Activated T-cell treated with anti-CD3 and anti-CD28 coated beads, Interleukin-2, amount 50 U/mL, for 24 hours (primary cell): ENCODE results near the gene UQCC2.
A peak's percentile ranks its signal among the peaks of the same experiment; 100 is the strongest.

Source experiments
- DNase-seq: peaks from one replicate; pipeline ENCODE4 v3.0.0-alpha.2; 2020
- H3K27ac Mint-ChIP-seq: 2 replicates; pipeline ENCODE4 v1.8.0; 2020; ENCODE audit warnings: mild to moderate bottlenecking, mixed read lengths
- H3K27me3 Mint-ChIP-seq: 2 replicates; pipeline ENCODE4 v1.8.0; 2020; ENCODE audit warnings: mixed read lengths
- H3K36me3 Mint-ChIP-seq: 2 replicates; pipeline ENCODE4 v1.8.0; 2020; ENCODE audit warnings: low read depth, mixed read lengths
- H3K4me1 Mint-ChIP-seq: 2 replicates; pipeline ENCODE4 v1.8.0; 2020; ENCODE audit warnings: low read depth, mixed read lengths
- H3K4me3 Mint-ChIP-seq: 2 replicates; pipeline ENCODE4 v1.8.0; 2020; ENCODE audit warnings: mild to moderate bottlenecking, moderate library complexity, mixed read lengths
- H3K9me3 Mint-ChIP-seq: 2 replicates; pipeline ENCODE4 v1.8.0; 2020; ENCODE audit warnings: mixed read lengths

Gene UQCC2

DNA sequence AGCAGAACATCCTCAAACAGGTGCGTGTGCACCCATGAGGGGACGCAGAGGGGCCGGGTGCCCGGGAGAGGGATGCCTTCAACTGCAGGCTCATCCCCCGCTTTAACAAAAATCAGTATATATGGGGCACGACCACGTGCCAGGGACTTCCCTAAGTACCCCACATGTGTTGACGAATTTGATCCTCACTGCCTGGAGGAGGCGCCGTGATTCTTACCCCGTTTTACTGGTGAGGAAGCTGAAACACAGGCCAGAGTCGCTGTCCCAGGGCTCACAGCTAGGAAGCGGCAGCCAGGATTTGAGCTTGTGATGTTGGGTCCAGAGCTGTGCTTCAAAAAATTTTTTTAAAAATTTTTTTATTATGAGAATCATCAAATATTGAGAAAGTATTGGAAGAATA lies 45.5 kb downstream of the UQCC2 start:
- DNase-seq, result no peak
- Mint-ChIP-seq H3K27me3 (no peaks in the 10 kb centered on the region), H3K36me3 (peaks cover 90% of the 10 kb centered on the region), H3K4me1 (peaks cover 13% of the 10 kb centered on the region), H3K27ac (no peak overlapping the region), H3K9me3 (no peaks in the 10 kb centered on the region), H3K4me3 (no peak overlapping the region)

DNA sequence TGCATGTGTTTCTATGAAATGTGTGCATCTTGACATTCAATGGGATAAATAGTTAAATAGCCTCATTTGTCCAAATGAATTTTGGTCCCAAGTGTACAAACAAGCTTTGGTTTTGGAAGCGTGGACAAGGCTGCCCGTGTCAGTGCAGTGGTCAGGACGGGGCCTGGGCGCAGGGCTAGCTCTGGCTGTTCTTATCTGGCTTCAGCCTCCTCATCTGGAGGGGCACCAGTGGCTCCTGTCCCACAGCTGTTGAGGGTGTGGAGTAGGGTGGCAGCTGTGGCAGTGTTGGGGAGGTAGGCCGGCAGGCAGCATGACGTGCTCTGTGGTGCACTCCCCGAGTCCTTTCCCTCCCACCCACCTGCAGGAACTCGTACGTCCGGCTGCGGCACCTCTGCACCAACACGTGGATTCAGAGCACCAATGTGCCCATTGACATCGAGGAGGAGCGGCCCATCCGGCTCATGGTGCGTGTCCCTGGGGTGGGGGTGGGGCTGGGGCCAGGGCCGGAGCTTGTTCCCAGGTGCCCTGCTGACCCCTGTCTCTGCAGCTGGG lies 46.9 kb downstream of the UQCC2 start:
- Mint-ChIP-seq H3K9me3 (no peaks in the 10 kb centered on the region), H3K4me3 (no peak overlapping the region), H3K4me1 (peaks cover 13% of the 10 kb centered on the region), H3K27ac (no peak overlapping the region), H3K27me3 (no peaks in the 10 kb centered on the region), H3K36me3 (peaks cover 88% of the 10 kb centered on the region)
- DNase-seq, result no peak

DNA sequence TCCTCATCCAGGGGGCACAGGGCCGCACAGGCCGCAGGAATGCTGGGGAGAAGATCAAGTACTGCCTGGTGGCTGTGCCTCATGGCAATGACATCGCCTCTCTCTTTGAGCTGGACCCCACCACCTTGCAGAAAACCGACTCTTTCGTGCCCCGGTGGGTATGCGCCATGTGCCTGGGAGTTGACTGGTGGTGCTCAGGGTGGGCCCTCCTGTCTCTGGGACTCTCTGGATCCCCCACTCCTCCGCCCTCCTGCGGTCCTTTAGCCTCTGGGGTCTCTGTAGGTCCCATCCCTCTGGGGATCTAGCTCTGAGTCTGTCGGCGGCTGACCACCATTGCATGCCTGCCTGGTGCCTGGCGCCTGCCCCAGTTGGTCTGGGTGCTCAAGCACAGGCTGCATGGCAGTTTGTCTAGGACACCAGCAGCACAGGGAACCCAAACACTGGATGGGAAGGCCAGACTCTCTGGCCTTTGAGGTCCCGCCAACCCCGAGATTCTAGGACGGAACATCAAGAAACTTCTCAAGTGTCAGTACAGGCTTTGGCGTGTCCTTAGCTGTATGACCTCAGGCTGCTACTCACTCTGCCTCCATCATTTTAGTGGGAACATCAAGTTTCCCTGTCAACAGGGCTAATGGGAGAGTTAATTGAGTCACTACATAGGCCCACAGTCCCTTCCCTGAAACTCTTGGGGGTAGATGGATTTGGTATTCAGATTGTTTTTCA lies 47.6 kb downstream of the UQCC2 start:
- Mint-ChIP-seq H3K4me1 (peaks cover 11% of the 10 kb centered on the region), H3K27me3 (no peaks in the 10 kb centered on the region), H3K27ac (no peak overlapping the region), H3K36me3 (peaks cover 88% of the 10 kb centered on the region), H3K4me3 (no peak overlapping the region), H3K9me3 (no peaks in the 10 kb centered on the region)
- no peak for DNase-seq

DNA sequence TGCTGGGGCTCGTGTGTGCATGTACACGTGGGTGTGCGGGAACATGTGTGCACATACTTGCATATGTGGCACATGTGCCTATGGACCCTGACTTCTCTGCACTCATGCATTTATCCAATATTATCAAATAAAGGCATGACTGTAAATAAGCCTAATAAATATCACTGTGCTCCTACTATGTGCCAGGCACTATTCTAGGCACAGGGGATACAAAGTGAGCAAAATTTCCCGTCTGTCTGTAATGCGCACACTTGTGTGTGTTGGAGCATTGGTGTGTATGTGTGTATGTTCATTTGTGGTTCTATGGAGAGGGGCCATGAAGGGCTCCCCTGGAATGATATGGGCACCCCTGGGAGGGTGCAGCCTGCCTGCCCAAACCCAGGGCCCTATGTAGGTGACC lies 48.5 kb downstream of the UQCC2 start:
- Mint-ChIP-seq H3K27ac (peak overlapping the region; percentile 29), H3K36me3 (peaks cover 88% of the 10 kb centered on the region)
- DNase-seq, result no peak

DNA sequence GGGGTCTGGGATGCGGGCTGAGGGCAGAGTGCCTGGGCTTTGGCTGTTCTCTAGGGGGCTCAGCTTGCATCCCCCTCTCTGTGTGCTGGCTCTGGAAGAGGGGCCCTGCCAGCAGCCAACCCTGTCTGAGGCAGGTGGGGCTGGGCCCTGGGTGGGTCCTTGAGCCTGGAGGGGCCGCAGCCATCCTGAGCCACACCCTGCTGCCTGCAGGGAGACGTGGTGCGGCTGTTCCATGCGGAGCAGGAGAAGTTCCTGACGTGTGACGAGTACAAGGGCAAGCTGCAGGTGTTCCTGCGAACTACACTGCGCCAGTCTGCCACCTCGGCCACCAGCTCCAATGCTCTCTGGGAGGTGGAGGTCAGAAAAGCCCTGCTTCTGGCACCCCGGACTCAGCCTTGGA lies 49.2 kb downstream of the UQCC2 start:
- Mint-ChIP-seq H3K27ac (no peak overlapping the region), H3K4me1 (no peaks in the 10 kb centered on the region), H3K36me3 (peaks cover 89% of the 10 kb centered on the region), H3K9me3 (no peaks in the 10 kb centered on the region), H3K27me3 (no peaks in the 10 kb centered on the region), H3K4me3 (no peak overlapping the region)
- DNase-seq, result no peak

More for the DNA sequence above, 48.5 kb downstream of the UQCC2 start:
- no peaks in the 10 kb centered on the region for H3K27me3 Mint-ChIP-seq
- no peak overlapping the region for H3K4me3 Mint-ChIP-seq
- no peaks in the 10 kb centered on the region for H3K9me3 Mint-ChIP-seq
- H3K4me1 Mint-ChIP-seq, result peaks cover 2% of the 10 kb centered on the region

DNA sequence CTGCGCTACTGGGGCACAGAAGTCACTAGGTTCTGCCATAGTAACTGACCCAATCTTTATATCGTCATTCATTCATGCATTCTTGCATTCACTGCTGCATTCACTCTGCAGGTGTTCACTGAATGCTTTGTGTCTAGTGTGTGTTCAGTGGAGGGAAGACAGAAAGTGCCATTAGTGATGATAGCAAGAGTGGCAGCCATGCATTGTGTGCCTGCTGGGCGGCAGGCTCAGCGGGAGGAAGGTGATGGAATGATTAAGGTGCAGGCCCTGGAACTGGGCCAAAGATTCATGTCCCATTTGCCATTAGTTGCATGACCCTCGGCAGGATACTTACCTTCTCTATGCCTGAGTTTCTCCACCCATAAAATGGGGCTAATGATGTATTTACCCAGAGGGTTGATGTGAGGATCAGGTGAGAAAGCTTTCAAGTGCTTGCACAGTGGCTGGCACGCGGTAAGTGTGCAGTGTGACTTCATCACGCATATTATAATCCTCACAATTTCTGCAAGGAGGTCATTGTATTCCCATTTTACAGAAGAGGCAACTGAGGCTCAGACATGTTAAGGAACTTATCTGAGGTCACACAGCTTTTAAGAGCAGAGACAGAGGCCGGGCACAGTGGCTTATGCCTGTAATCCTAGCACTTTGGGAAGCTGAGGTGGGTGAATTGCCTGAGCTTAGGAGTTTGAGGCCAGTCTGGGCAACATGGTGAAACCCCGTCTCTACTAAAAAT lies 50.2 kb downstream of the UQCC2 start:
- Mint-ChIP-seq H3K9me3 (no peaks in the 10 kb centered on the region), H3K36me3 (peaks cover 90% of the 10 kb centered on the region), H3K4me3 (no peak overlapping the region), H3K27me3 (no peaks in the 10 kb centered on the region), H3K4me1 (no peaks in the 10 kb centered on the region), H3K27ac (no peak overlapping the region)
- DNase-seq, result no peak

DNA sequence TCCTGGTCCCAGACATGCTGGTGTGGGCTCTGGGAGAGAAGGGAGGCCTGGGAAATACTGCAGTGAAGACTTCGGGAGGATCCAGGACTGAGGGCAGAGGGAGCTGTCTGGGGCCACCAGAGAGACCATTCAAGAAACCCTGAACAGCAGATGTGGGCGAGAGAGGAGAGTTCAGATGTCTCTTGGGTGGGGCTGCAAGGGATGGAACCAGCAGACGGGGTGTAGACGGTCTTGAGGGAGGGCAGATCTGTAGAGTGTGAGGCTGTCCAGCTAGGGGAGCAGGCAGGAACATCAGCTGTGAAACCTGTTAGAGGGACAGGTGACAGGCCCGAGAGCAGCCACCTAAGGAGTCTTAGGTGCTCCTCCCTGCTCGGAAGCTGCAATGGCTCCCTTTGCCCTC lies 51.5 kb downstream of the UQCC2 start:
- Mint-ChIP-seq H3K27me3 (no peaks in the 10 kb centered on the region), H3K36me3 (peaks cover 88% of the 10 kb centered on the region), H3K9me3 (no peaks in the 10 kb centered on the region), H3K4me3 (no peak overlapping the region), H3K27ac (no peak overlapping the region), H3K4me1 (peaks cover 2% of the 10 kb centered on the region)
- DNase-seq, result no peak

DNA sequence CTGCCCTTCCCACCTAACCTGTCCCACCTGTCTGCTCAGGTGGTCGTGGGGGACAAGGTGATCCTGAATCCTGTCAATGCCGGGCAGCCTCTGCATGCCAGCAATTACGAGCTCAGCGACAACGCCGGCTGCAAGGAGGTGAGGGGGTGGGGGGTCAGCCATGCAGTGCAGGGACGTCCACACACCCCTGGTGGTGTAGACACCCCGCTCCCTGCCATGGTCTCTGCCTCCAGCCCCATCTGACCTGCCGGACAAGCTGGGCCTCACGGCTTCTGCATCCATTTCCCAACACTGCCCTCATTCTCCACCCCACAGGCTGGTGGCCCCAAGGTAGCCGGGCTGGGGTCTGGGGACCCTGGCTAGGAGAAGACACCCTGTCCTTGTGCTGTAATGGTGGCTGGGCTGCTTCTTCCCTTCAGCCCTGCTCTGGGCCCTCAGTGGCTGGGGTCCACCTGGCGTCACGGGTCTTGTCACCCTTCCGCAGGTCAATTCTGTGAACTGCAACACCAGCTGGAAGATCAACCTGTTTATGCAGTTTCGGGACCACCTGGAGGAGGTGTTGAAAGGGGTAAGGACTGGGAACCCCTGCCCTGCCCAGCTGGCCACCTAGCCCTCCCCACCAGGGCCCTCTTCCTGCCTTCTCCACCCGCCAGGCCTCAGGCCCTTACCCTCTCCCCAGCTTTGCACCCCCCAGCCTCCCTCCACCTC lies 52.4 kb downstream of the UQCC2 start:
- Mint-ChIP-seq H3K27me3 (no peaks in the 10 kb centered on the region), H3K36me3 (peaks cover 89% of the 10 kb centered on the region), H3K27ac (no peak overlapping the region), H3K4me1 (peaks cover 6% of the 10 kb centered on the region), H3K4me3 (no peak overlapping the region), H3K9me3 (no peaks in the 10 kb centered on the region)
- DNase-seq, result no peak

DNA sequence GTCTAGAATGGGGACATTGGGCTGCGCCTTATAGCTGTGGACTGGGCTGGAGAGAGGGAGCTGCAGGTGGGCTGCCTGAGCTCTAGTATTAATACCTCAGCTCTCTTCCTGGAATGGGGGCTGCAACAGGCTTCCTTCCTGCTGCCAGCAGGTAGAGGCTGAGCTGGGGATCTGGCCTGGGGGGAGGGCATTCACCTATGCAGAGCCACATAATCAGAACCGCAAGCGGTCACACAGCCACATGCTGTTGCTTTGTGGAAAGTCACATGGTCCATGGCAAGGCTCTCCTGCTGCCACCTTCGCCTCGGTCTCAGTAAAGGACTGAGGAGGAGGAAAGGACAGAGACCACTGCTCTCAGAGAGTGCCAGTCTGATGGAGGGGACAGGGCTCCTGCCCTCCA lies 54.7 kb downstream of the UQCC2 start:
- Mint-ChIP-seq H3K4me1 (peaks cover 6% of the 10 kb centered on the region), H3K27me3 (no peaks in the 10 kb centered on the region), H3K9me3 (no peaks in the 10 kb centered on the region), H3K36me3 (peaks cover 81% of the 10 kb centered on the region), H3K27ac (no peak overlapping the region), H3K4me3 (no peak overlapping the region)
- no peak for DNase-seq

DNA sequence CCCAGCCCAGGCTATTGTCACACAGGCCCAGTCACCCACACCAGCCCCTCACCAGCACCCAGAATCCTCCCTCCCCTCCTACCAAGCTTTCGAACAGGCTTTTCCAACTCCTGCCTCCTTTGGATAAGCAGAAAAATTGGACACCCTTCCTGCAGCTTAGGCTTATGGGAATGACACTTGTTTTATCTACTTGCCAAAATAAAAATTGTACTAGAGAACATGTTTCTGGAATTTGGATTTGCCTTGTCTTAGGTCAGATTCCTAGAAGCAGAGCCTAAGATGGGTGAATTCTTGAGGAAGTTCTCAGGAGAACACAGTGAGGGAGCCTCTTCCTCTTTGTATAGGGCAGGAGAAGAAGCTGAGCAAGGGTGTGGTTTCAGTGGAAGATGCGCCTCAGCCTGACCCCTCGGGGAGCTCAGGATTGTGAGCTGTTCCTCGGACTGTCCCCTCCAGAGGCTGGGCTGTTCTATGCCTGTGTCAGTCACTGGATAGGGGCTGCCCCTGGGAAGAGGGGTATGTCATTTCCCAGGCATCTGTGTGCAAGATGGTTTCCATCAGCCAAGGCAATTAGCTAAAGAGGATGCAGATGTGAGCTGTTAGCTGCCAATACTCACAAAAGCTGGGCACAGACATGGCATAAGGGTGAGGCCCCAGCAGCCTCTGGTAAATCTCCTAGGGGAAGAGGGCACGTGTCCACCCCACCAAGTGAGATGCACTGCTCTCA lies 56.5 kb downstream of the UQCC2 start:
- Mint-ChIP-seq H3K4me1 (peaks cover 8% of the 10 kb centered on the region), H3K4me3 (no peak overlapping the region), H3K9me3 (no peaks in the 10 kb centered on the region), H3K27ac (peak overlapping the region; percentile 55), H3K27me3 (no peaks in the 10 kb centered on the region), H3K36me3 (peaks cover 83% of the 10 kb centered on the region)
- DNase-seq, result no peak

DNA sequence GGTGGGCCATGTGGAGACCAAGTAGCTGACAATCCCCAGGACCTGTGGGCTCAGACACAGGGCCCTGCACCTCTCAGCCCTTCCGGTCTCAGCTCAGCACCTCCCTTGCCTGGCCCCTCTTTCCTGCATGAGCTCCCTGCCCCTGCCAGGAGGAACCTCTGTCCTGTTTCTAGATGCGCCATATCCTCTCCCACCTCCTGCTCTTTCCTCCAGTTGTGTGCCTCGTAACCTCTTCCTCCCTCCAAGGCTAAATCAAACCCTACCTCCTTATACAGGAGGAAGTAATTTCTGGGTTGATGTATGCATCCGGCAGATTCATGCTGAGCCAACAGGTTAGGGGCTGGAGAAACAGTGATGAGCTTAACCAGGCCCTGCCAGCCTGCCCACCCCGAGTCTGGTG lies 59.5 kb downstream of the UQCC2 start:
- H3K4me3 Mint-ChIP-seq, result no peak overlapping the region
- H3K27me3 Mint-ChIP-seq, result no peaks in the 10 kb centered on the region
- peaks cover 80% of the 10 kb centered on the region for H3K36me3 Mint-ChIP-seq
- H3K27ac Mint-ChIP-seq, result peak overlapping the region; percentile 61
- no peaks in the 10 kb centered on the region for H3K9me3 Mint-ChIP-seq
- peaks cover 11% of the 10 kb centered on the region for H3K4me1 Mint-ChIP-seq
- no peak for DNase-seq

DNA sequence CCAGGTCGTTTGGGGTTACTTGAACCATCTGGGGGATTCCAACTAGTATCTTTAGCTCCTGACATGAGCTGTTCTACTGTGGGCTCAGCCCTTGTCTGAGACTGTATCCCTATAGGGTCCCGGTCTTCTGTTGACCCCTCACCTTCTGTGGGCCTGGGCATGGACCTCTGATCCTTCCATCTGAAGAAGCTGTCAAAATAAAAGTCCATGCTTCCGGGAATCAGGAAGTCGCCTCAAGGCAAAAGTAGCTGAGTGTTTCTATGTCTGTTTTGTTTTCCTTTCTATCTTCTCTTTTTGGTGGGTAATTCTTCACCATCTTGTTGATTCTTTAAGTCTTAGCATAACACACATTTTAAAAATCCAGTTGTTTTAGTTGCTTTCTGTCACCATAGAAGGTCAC lies 60.1 kb downstream of the UQCC2 start:
- H3K4me3 Mint-ChIP-seq, result no peak overlapping the region
- H3K27me3 Mint-ChIP-seq, result no peaks in the 10 kb centered on the region
- no peak overlapping the region for H3K27ac Mint-ChIP-seq
- no peak for DNase-seq
- H3K36me3 Mint-ChIP-seq, result peaks cover 79% of the 10 kb centered on the region
- no peaks in the 10 kb centered on the region for H3K9me3 Mint-ChIP-seq
- peaks cover 11% of the 10 kb centered on the region for H3K4me1 Mint-ChIP-seq
